Ascending aorta (tissue), 2 donors: ENCODE results near the gene DBP. TPM values are rescaled to one million over a fixed set of nuclear protein-coding genes. Genes with fewer than 3 reads are reported as not detected.
"Not testable (repeated sequence)": the region's sequence is repeated elsewhere in the genome, so short reads cannot be mapped to it uniquely, and the experiment has no call there.

ENCODE experiments used
- DNase-seq, 2 donors: peaks; one replicate each; pipeline ENCODE4 v3.0.0-alpha.2; 2019; ENCODE audit warnings: low spot score in 2 of 2
- H3K27ac ChIP-seq, 2 donors: fragments of 200-600 bp; sonication (generic); one replicate each; pipeline ENCODE4 v1.5.1; 2016 to 2017; ENCODE audit warnings: mild to moderate bottlenecking in 1 of 2
- H3K27me3 ChIP-seq: fragments of 200-600 bp; sonication (generic); one replicate; pipeline ENCODE4 v1.5.1; 2017
- H3K36me3 ChIP-seq, 2 donors: fragments of 200-600 bp; sonication (generic); one replicate each; pipeline ENCODE4 v1.5.1; 2016
- H3K4me1 ChIP-seq, 2 donors: fragments of 200-600 bp; sonication (generic); one replicate each; pipeline ENCODE4 v1.5.1; 2016 to 2017; ENCODE audit warnings: mild to moderate bottlenecking in 1 of 2
- H3K4me3 ChIP-seq, 2 donors: fragments of 200-600 bp; sonication (generic); one replicate each; pipeline ENCODE4 v1.5.1; 2016 to 2017; ENCODE audit warnings: mild to moderate bottlenecking in 1 of 2
- H3K9me3 ChIP-seq, 2 donors: fragments of 200-600 bp; sonication (generic); one replicate each; pipeline ENCODE4 v1.5.1; 2016
- intact Hi-C: fragments of 100-400 bp; cut with DNase I; formaldehyde crosslinking; loops from one replicate; pipeline ENCODE4 v1.15.1; 2023
- total RNA-seq: library from RNA; depleted of rRNA; stranded (reverse); fragments of >200 nt; gene quantifications from one replicate; pipeline ENCODE4 v1.1.0, GENCODE V29; 2016
- TF ChIP-seq, protein P1 (sequence below), 3 experiments: fragments of 200-600 bp in 2 of 3; fragments of 450-650 bp in 1 of 3; sonication (generic) in 2 of 3; IDR thresholded peaks; one replicate each; pipeline ENCODE4 v1.5.1; 2016 to 2019; ENCODE audit warnings: antibody characterized with exemption in 3 of 3, mild to moderate bottlenecking in 1 of 3, moderate library complexity in 1 of 3

The DBP gene
- total RNA-seq, 1 donor from 2014 or later: 0.21 TPM

DNA sequence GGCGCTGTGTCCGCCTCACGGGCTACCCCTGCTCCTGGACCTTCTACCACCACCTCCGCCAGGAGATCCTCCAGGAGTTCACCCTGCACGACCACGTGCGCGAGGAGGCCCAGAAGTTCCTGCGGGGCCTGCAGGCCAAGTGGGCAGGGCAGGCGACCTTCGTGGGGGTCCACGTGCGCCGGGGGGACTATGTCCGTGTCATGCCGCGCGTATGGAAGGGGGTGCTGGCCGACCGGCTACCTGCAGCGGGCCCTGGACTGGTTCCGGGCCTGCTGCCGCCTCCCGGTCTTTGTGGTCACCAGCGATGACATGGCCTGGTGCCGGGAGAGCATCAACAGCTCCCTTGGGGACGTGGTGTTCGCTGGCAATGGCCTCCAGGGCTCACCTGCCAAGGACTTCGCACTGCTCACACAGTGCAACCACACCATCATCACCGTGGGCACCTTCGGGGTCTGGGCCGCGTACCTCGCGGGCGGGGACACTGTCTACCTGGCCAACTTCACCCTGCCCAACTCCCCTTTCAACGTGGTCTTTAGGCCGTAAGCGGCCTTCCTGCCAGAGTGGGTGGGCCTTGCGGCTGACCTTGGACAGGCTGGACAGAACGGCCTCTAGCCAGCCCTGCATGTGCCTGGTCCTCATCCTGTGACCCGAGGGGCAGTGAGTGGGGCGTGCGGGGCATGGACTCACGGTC is 43.4 kb upstream of the DBP start:
- Histone ChIP-seq H3K36me3 (no peaks in the 10 kb centered on the region), H3K4me1 (peaks cover 0 to under 1% of the 10 kb centered on the region in 2 donors), H3K4me3 (no peak overlapping the region), H3K27me3 (no peaks in the 10 kb centered on the region), H3K9me3 (no peaks in the 10 kb centered on the region), H3K27ac (no peak overlapping the region)
- intact Hi-C loops: no loop called here
- no peak for DNase-seq
- TF ChIP-seq, protein P1, sequence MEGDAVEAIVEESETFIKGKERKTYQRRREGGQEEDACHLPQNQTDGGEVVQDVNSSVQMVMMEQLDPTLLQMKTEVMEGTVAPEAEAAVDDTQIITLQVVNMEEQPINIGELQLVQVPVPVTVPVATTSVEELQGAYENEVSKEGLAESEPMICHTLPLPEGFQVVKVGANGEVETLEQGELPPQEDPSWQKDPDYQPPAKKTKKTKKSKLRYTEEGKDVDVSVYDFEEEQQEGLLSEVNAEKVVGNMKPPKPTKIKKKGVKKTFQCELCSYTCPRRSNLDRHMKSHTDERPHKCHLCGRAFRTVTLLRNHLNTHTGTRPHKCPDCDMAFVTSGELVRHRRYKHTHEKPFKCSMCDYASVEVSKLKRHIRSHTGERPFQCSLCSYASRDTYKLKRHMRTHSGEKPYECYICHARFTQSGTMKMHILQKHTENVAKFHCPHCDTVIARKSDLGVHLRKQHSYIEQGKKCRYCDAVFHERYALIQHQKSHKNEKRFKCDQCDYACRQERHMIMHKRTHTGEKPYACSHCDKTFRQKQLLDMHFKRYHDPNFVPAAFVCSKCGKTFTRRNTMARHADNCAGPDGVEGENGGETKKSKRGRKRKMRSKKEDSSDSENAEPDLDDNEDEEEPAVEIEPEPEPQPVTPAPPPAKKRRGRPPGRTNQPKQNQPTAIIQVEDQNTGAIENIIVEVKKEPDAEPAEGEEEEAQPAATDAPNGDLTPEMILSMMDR (IDR thresholded peaks at IDR 0.05): no peak

DNA sequence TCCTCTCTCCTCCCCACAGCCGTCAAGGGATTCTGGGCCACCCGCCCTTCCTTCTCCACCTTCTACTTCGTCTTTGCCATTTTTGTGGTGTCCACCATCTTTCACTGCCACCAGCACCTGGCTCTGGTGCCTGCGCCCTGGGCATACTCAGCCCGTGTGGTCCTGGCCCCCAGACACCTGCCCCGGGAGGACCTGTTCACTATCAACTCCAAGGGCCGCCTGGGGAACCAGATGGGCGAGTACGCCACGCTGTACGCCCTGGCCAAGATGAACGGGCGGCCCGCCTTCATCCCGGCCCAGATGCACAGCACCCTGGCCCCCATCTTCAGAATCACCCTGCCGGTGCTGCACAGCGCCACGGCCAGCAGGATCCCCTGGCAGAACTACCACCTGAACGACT is 42.8 kb upstream of the DBP start:
- intact Hi-C loops, H3K4me1 ChIP-seq, H3K9me3 ChIP-seq, H3K27me3 ChIP-seq, H3K36me3 ChIP-seq, H3K4me3 ChIP-seq, DNase-seq, H3K27ac ChIP-seq: not testable (repeated sequence)

DNA sequence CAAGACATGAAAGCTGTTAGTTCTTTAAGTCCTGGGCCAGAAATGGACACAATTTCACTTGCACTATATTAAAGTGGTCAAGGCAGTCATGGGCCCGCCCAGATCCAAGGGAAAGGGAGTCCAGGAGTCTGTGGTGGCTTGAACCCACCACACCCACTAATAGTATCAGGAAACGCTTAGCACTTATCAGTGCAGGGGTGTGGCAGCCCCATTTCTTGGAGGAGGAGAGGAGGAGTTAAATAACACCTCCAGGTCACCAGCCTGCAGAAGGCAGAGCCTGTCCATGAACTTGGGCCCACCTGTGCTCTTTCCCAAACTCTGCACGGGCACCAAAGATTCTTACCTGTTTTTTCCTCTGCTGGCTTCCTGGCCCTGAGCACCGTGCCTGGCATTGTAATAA is 41.0 kb upstream of the DBP start:
- Histone ChIP-seq H3K27me3 (no peaks in the 10 kb centered on the region), H3K4me3 (no peak overlapping the region), H3K9me3 (no peaks in the 10 kb centered on the region), H3K36me3 (no peaks in the 10 kb centered on the region), H3K4me1 (peaks cover 0 to 2% of the 10 kb centered on the region in 2 donors), H3K27ac (no peak overlapping the region)
- no peak for DNase-seq
- TF ChIP-seq, protein P1 (IDR thresholded peaks at IDR 0.05): no peak
- intact Hi-C loops: no loop called here

DNA sequence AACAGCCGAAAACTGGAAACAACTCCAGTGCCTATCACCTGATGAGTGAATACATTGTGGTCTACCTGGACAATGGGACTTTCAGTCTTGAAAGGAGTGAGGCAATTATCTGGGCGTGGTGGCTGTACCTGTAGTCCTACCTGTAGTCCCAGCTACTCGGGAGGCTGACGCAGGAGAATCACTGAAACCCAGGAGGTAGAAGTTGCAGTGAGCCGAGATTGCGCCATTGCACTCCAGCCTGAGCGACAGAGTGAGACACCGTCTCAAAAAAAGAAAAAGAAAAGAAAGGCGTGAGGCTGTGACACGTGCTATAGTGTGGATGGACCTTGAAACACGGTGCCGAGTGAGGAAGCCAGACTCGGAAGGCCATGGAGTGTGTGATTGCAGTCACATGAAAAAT is 39.7 kb upstream of the DBP start:
- Histone ChIP-seq H3K27me3 (no peaks in the 10 kb centered on the region), H3K27ac (no peak overlapping the region), H3K36me3 (no peaks in the 10 kb centered on the region), H3K9me3 (no peaks in the 10 kb centered on the region), H3K4me1 (peaks cover 0 to 2% of the 10 kb centered on the region in 2 donors), H3K4me3 (no peak overlapping the region)
- intact Hi-C loops: no loop called here
- DNase-seq: no peak
- TF ChIP-seq, protein P1 (IDR thresholded peaks at IDR 0.05): no peak

DNA sequence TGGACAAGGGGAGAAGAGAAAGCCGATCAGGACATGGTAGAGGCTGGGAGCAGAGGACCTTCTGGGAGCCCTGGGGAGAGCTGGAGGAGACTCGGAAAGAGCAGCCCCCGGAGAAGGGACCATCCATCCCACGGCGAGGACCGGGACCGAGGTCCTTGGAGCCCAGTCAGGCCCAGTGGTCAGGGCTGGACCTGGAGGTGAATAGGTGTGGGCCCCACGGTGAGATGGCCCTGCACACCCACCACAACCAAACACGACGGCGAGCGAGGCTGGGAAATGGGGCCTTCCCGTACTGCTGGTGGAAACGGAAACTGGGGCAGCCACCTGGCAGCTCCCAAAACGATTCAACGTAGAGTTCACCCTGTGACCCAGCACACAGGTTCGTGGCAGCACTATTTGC is 39.3 kb upstream of the DBP start:
- Histone ChIP-seq H3K36me3 (no peaks in the 10 kb centered on the region), H3K4me3 (no peak overlapping the region), H3K27ac (no peak overlapping the region), H3K4me1 (peaks cover 0 to 2% of the 10 kb centered on the region in 2 donors), H3K27me3 (no peaks in the 10 kb centered on the region), H3K9me3 (no peaks in the 10 kb centered on the region)
- no peak for DNase-seq
- TF ChIP-seq, protein P1 (IDR thresholded peaks at IDR 0.05): no peak
- intact Hi-C loops: no loop called here

DNA sequence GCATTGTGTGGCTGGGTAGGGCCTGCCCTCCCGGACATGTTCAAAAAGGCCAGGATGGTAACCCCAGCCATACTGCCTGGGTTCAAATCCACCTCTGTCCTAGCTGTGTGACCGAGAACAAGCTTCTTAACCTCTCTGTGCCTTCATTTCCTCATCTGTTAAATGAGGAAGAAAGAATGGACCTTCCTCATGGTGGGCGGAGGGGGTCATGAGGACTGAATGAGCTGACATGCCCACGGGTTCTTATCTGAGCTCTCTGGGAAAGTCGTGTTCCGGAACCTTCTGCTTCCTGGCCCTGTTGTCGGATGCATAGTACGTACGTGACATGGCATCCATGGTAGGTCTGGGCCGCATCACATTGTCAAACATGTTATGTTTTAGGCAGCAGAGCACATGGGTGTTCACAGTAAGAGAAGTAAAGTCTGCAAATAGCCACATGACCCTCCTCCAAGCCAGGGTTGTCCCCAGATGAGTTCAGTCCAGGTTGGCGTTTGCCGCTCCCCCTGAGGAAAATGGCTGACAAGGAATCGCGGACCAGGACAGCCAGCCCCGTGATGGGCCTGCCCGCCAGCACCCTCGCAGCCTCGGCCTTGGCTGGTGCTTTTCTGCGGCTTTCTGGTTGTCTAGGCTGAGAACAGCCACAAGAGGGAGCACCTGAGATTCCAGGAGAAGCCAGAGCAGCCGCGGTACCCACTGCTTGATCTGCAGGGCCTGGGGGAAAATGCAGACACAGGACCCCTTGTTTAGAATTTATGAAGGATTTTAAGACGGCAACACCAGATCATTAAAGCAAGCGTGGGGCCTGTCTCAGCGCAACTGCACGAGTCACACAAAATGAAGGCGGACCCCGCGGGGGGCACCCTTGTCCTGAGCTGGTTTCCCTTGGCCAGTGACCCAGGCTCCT is 38.0 kb upstream of the DBP start:
- no peaks in the 10 kb centered on the region for H3K9me3 ChIP-seq
- peaks cover 0 to 2% of the 10 kb centered on the region in 2 donors for H3K4me1 ChIP-seq
- no peaks in the 10 kb centered on the region for H3K27me3 ChIP-seq
- no peaks in the 10 kb centered on the region for H3K36me3 ChIP-seq
- TF ChIP-seq, protein P1 (IDR thresholded peaks at IDR 0.05): peak; percentile 84 to 89 (median 86)
- intact Hi-C loops: loop anchor here (1.0 to 2.0 kb wide), 3 partner anchors 29 to 64 kb away; partner anchors contain the start of gene CA11
- H3K4me3 ChIP-seq: no peak overlapping the region
- peak; percentile 20 to 90 for DNase-seq
- no peak overlapping the region for H3K27ac ChIP-seq
